GM21825 (cell line): ENCODE data around the gene CPLX3.
A peak's percentile ranks its signal among the peaks of the same experiment; 100 is the strongest.

Source experiments
- ATAC-seq: cut with Tn5 transposase; IDR thresholded peaks from one replicate; pipeline ENCODE4 v1.9.1; 2021; ENCODE audit warnings: mild to moderate bottlenecking, moderate library complexity; ENCODE audit not compliant: unreplicated experiment

CPLX3 gene

DNA sequence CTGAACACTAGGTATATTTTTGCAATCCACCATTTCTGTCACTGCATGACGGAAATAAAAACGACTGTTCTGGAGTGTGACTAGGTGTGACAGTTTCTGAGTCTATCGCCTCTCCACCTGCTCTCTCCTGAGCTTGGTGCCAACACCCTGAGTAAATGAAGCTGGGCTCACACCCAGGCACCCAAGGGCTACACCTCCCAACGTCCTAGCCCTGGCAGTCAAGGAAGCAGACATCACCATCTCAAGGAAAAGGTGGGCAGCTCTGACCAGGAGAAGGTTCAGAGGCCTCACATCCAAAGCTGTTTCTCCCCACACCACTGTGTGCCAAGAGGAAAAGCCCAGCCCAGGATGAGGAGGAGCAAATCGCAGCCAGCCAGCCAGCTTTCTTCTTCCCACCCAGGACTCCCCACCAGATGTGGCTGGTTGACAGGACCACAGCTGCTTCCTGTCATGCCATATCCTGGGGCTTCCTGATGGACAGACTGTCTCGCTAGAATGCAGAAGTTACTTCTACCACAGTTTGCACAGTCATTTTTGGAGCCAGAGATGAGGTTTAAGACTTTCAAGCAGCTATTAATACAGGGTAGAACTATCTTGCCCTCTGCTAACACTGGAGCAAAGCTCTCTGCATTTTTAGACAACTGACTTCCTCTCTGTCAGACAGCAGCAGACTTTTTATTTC, 43.4 kb downstream of the CPLX3 start:
- peak; percentile 43 for ATAC-seq

DNA sequence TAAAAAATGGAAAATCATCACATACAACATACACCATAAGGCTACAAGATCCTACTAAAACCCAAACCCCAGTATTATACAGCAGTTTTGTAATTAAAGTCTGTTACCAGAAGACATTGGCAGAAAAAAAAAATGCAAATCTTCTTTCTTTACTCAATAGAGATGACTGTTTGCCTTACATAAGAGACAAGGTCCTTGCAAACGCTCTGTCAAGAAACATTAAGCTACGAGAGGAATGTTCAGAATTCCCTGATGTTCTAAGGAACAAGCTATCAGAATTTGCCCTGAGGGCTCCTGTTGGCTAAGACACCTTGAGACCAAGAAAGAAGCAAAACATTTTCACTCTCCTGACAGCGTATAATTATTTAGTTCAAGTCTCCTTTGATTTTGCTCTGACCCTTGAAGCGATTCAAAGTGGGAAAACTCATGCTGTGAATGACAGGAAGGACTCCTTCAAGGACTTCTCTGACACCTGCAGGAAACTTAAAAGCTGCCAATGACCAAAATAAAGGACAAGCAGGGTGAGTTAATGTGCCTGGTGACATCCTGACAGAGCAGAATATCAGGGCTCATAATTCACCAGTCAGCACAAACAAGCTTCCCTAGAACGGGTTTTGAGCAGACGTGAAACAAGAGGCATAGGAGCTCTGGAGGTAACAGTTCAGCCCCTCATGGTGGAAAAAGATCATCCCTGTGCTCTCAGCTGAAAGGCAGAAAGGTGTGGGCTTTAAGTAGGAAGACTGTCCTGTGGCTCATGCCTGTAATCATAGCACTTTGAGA, 44.2 kb downstream of the CPLX3 start:
- ATAC-seq: no peak

DNA sequence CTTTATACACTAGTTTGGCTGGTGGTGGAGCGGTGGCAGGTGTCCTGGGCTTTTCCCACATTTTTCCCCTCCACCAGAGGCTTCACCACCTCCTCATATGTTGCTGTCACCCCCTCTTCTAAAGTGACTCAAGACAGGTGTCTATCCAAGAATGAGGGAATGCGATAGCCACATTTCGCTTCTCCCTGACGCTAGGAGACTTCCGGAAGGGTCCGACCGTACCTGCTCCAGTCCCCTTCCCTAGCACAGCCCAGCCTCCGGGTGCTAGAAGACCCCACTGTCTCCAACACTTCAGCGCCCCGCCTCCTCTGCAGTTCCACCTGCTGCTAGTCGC, 46.2 kb downstream of the CPLX3 start:
- no peak for ATAC-seq

DNA sequence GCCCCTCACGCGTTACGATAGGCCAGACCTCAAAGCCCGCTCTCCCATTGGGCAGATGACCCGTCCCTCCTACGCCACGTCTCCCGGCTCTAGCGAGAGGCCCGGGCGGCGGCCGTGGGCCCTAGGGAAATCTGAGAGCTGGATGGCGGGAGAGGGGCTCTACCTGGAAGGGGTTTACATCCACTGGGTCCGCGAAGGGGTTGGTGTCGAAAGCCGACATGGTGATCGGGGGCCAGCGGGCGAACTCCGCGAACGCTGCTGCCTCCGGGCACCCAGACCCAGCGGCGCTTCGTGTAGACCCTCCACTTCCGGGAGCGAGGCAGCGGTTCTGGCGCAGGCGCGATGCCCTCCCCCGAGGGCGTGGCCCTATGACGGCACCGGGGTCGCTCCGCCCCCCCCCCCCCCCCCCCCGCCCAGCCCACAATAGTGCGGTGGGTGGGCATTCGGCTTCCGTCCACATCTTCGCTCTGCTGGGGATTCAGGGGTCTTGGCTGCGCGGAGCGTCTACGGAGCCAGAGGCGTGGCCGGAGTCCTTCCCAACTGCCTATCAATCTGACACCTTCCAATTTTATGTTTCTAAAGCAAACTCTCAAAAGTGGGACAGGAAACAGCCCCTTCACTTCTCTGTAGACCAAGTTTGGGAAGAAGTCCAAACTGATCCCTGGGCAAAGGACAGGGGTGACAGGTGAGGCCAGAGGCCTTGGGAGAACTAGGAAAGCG, 46.8 kb downstream of the CPLX3 start, which contains the start of gene SCAMP2:
Gene SCAMP2 (minus strand): TSS at position 330 of the 720 bp plus-strand sequence. CDS start 110 bp downstream, at position 220.
- peak; percentile 71 for ATAC-seq

DNA sequence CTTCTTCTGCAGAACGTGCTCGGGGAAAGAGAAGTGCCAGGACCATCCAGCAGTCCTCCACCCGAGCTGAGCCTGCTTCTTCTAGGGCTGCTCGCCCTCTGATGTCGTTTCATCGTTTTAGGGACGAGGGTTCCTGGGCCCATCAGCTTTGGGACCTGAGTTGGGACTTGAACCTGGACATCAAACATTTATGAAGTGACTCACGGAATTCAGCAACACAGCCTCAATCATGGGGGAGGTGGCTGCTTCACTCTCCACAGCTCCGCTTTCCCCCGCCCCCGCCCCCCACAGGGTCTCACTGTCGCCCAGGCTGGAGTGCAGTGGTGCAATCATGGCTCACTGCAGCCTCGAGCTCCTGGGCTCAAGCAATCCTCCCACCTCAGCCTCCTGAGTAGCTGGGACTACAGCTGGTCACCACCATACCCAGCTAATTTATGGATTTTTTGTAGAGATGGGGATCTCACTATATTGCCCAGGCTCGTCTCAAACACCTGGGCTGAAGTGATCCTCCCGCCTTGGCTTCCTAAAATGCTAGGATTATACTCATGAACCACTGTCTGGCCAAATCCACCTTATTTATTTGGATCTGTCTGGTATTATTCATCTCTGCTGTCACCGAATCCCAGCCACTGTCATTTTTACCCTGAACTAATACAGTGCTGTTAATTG, 47.5 kb downstream of the CPLX3 start:
- no peak for ATAC-seq

DNA sequence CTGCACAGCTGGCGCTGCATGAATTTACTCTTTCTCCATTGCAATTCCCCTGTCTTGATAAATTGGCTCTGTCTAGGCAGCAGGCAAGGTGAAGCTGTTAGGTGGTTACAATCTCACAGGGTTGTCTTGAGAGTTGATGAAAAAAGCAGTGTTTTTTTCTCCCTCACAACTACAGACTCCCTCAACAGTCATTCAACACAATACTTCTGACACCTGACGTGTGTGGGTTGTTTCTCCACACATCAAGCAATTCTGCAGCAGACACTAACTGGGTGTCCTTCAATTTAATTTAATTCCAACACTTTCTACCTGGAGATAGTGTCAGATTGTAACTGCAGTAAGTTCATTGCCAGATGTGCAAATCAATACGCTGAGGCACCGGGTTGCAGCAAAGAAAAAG, 51.8 kb downstream of the CPLX3 start:
- no peak for ATAC-seq
